ENCODE measurements around the gene CLDN7.

CLDN7 gene

DNA sequence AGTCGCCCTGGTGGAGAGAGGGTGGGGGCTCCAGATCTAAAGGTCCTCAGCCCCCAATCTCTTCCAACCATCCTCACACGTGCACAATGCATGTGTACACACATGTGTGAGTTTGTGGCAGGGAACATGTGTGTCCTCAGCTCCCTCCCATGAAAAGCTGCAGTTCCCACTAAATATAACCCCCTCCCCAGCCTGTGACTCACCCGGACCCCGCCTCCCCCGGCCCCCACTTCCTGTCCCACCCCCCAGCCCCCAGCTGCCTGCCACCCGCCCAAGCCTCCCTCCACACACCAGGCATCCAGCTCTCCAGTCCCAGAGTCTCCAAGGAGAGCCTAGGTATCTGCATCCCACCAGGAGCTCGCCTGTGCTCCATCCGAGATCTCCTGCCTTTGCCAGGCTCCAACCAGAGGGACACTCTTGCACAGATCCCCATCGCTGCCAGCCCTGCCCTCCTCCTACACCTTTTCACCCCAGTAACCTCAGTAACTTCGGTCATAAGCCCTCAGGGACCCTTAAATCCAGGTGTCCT is 46.6 kb downstream of the CLDN7 start:
- peak overlapping the region; percentile 61 to 76 for H3K4me3 ChIP-seq (replicated peaks in 1 of 2; ENCODE audit: low read depth in 2 of 2, low read length in 2 of 2)
- no peak for DNase-seq (ENCODE audit: low read depth in 2 of 2)
- TF ChIP-seq CTCF (IDR thresholded peaks at IDR 0.05; ENCODE audit: low read depth, low read length): no peak

GRCh38 chr17:7215136-7215638 is 47.1 kb downstream of the CLDN7 start:
- peak overlapping the region; percentile 51 for H3K4me3 ChIP-seq (replicated peaks in 1 of 2; ENCODE audit: low read depth in 2 of 2, low read length in 2 of 2)
- no peak for TF ChIP-seq CTCF (IDR thresholded peaks at IDR 0.05; ENCODE audit: low read depth, low read length)
- DNase-seq (ENCODE audit: low read depth in 2 of 2): no peak

- TF ChIP-seq CTCF (IDR thresholded peaks at IDR 0.05; ENCODE audit: low read depth, low read length): peak; percentile 68
- peak; percentile 97 for DNase-seq (ENCODE audit: low read depth in 2 of 2)
- peak overlapping the region; percentile 51 for H3K4me3 ChIP-seq (replicated peaks in 1 of 2; ENCODE audit: low read depth in 2 of 2, low read length in 2 of 2)
Observed at GRCh38 chr17:7214300-7215135, 47.8 kb downstream of the CLDN7 start.

GRCh38 chr17:7213895-7214299 is 48.4 kb downstream of the CLDN7 start:
- H3K4me3 ChIP-seq (replicated peaks in 1 of 2; ENCODE audit: low read depth in 2 of 2, low read length in 2 of 2): peak overlapping the region; percentile 51
- peak; percentile 85 to 87 for DNase-seq (ENCODE audit: low read depth in 2 of 2)
- peak; percentile 44 for TF ChIP-seq CTCF (IDR thresholded peaks at IDR 0.05; ENCODE audit: low read depth, low read length)

DNA sequence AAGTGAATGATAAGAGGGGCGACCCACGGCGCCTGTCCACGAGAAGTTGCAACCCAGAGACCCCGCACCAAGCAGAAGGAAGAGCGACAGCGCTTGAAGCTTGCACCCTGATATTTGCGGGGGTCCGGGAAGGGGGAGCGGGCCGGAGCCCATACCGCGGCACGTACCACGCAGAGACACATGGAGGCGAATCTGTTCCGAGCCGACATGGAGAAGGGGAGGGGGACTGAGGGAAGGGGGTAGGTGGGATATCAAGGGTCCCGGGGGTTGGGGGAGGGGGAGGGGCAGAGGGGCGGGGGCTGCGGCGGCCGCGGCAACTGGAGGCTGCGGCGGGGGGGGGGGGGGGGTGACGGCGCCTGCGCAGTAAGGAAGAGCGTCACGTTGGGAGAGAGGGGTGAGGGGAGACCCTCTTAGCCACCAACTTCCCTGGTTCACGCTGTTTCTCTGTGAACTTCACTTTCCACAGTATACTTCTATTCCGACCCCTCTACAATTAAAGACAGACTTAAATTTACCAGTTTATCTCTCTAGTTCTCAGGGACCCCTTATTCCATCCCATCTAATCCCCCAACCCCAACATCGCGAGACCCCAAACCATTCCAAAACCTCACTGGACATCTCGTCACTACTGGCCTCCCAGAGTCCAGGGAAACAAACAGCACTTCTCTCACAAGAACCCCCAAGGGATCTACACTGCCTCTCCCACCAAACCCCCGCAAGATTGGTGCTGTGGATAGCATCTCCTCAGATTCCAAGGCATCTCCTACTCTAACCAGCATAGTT is 50.6 kb downstream of the CLDN7 start:
- no peak for DNase-seq (ENCODE audit: low read depth in 2 of 2)
- no peak overlapping the region for H3K4me3 ChIP-seq (replicated peaks in 1 of 2; ENCODE audit: low read depth in 2 of 2, low read length in 2 of 2)
- no peak for TF ChIP-seq CTCF (IDR thresholded peaks at IDR 0.05; ENCODE audit: low read depth, low read length)

All from cardiac fibroblast (primary cell).